OCI-LY1 (cell line): ENCODE measurements around the gene CAMTA1.

Experiments used
- EZH2 ChIP-seq: fragments of 200-600 bp; sonication (generic), shearing (Covaris generic); IDR thresholded peaks from 2 replicates; pipeline ENCODE4 v1.8.0; 2017; ENCODE audit warnings: borderline replicate concordance, mixed run types, mild to moderate bottlenecking, antibody characterized with exemption, low read length, moderate library complexity, mixed read lengths
- TF ChIP-seq, protein P1 (sequence below): fragments of 200-600 bp; sonication (generic), shearing (Covaris generic); IDR thresholded peaks from 2 replicates; pipeline ENCODE4 v1.5.1; 2017; ENCODE audit warnings: mild to moderate bottlenecking, antibody characterized with exemption, low read length, moderate library complexity, mixed read lengths

DNA sequence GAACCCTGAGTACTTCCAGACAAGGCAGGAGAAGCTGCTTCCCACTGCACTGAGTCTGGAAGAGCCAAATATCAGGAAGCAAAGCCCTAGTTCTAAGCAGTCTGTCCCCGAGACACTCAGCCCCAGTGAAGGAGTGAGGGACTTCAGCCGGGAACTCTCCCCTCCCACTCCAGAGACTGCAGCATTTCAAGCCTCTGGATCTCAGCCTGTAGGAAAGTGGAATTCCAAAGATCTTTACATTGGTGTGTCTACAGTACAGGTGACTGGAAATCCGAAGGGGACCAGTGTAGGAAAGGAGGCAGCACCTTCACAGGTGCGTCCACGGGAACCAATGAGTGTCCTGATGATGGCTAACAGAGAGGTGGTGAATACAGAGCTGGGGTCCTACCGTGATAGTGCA is 952.8 kb downstream of the CAMTA1 start:
- TF ChIP-seq, protein P1, sequence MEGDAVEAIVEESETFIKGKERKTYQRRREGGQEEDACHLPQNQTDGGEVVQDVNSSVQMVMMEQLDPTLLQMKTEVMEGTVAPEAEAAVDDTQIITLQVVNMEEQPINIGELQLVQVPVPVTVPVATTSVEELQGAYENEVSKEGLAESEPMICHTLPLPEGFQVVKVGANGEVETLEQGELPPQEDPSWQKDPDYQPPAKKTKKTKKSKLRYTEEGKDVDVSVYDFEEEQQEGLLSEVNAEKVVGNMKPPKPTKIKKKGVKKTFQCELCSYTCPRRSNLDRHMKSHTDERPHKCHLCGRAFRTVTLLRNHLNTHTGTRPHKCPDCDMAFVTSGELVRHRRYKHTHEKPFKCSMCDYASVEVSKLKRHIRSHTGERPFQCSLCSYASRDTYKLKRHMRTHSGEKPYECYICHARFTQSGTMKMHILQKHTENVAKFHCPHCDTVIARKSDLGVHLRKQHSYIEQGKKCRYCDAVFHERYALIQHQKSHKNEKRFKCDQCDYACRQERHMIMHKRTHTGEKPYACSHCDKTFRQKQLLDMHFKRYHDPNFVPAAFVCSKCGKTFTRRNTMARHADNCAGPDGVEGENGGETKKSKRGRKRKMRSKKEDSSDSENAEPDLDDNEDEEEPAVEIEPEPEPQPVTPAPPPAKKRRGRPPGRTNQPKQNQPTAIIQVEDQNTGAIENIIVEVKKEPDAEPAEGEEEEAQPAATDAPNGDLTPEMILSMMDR = no peak
- TF ChIP-seq EZH2 = no peak
